ENCODE measurements around the gene AKAP8L.

AKAP8L gene

GRCh38 chr19:15332311-15332996, 86.3 kb downstream of the AKAP8L start, which contains the start of gene BRD4:
TSS of gene BRD4 (minus strand) at chr19:15332539. CDS start at chr19:15273099, 59,440 bp downstream.
- Histone ChIP-seq H3K4me3 (ENCODE audit: low read length) (peak within 1 kb of the TSS; percentile 90), H3K9me3 (ENCODE audit: control insufficient read depth, low read length) (no peaks in the 10 kb centered on the region), H3K36me3 (ENCODE audit: control insufficient read depth, insufficient read depth, low read length) (no peaks in the 10 kb centered on the region), H3K9ac (ENCODE audit: low read length) (peak within 1 kb of the TSS; percentile 89), H3K27me3 (ENCODE audit: control insufficient read depth, insufficient read depth, low read length) (no peaks in the 10 kb centered on the region), H3K4me1 (ENCODE audit: control insufficient read depth, insufficient read depth, low read length) (peaks cover 21% of the 10 kb centered on the region)

DNA sequence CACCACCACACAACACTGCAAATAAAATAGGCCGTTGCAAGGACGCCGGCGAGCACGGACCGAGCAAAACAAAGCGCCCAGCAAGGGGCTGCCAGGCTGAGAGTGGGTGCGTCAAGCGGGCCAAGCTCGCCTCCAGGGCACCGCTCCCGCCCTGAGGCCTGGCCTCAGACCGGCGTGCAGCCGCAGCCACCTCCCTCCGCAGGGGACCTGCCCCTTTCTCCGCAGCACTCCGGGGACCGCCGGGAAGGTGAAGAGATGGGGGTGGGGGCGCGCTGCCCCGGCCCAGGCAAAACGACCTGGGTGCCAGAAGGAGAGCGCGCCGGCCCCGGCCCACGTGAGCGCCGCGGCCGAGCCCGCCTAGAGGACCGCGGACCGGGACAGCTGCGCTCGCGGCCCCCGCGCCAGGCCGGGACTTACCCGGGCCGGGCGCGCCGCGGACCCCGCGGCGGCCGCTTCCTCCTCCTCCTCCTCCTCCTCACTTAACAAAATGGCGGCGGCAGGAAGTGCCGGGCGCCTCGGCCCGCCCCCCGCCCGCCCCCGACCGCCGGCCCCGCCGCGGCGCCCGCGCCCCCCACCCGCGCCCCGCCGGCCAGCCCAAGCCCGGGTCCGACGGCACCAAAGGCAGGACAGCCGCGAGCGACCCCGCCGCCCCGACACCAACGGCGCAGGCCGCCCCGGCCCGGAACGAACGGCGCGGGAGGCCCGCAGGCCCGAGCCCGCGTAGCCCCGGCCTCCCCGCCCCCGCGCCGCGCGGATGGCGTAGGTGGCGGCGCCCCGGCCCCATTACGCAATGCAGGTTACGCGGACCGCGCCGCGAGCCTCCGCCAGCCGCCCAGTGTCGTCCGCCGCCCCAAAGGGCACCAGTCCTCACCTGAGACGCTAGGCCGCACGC, 87.1 kb downstream of the AKAP8L start:
- Histone ChIP-seq H3K4me1 (ENCODE audit: control insufficient read depth, insufficient read depth, low read length) (peaks cover 28% of the 10 kb centered on the region), H3K9ac (ENCODE audit: low read length) (peak overlapping the region; percentile 89), H3K36me3 (ENCODE audit: control insufficient read depth, insufficient read depth, low read length) (no peaks in the 10 kb centered on the region)

GRCh38 chr19:15330801-15331418, 87.9 kb downstream of the AKAP8L start:
- peak overlapping the region; percentile 90 for H3K4me3 ChIP-seq (ENCODE audit: low read length)
- H3K27me3 ChIP-seq (ENCODE audit: control insufficient read depth, insufficient read depth, low read length), result no peaks in the 10 kb centered on the region
- peaks cover 30% of the 10 kb centered on the region for H3K4me1 ChIP-seq (ENCODE audit: control insufficient read depth, insufficient read depth, low read length)
- peak overlapping the region; percentile 89 for H3K9ac ChIP-seq (ENCODE audit: low read length)
- no peaks in the 10 kb centered on the region for H3K36me3 ChIP-seq (ENCODE audit: control insufficient read depth, insufficient read depth, low read length)
- H3K9me3 ChIP-seq (ENCODE audit: control insufficient read depth, low read length), result no peaks in the 10 kb centered on the region

More for the DNA sequence above, 87.1 kb downstream of the AKAP8L start:
- peak overlapping the region; percentile 90 for H3K4me3 ChIP-seq (ENCODE audit: low read length)
- no peaks in the 10 kb centered on the region for H3K27me3 ChIP-seq (ENCODE audit: control insufficient read depth, insufficient read depth, low read length)
- H3K9me3 ChIP-seq (ENCODE audit: control insufficient read depth, low read length), result no peaks in the 10 kb centered on the region
